DMS79 treated with DMSO at 0.1 percent for 48 hours (cell line): ENCODE measurements around the gene ZSWIM4.
"Not testable (repeated sequence)": the region's sequence is repeated elsewhere in the genome, so short reads cannot be mapped to it uniquely, and the experiment has no call there.

Source experiments
- DNase-seq: peaks from one replicate; lab custom pipeline; 2025; lab: John Stamatoyannopoulos, UW

Gene ZSWIM4

DNA sequence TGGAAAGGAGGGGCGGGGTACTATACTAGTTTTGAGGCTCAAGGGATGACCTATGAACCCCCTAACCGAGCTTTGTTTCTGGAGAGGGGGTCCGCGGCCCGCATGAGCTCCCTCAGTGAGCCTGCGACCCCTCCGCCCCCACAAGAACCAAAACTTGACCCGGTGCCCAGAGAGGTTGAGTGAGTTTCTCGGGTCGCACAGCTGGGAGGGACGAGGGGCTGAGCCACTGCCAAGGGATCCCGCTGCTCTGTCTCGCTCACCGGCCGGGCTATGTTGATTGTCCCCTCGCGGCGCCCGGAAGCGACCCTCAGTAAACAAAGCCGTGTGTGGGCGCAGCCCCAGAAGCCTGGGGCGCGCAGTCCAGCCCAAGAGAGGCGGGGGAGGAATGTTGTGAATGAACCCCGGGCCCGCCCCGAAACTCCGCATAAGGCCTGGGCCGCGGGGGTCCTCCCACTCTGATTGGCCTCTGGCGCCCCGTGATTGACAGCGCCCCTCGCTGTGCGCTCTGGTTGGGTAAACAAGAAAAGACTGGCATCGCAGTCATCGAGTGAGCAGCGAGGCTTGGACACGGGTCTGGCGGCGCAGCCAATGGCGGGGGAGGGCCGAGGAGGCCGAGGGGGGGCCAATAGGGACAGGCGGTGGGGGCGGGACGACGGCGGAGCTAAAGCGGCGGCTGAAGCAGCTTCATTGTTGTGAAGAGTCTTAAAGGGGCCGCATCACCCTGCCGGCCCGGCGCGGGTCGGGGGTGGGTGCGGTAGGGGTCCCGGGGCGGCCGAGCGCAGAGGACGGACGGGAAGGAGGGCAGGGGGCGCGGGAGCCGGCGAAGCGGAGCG, at the start of gene ZSWIM4:
Gene ZSWIM4, plus strand, starts transcription at position 687 of the 833 bp plus-strand sequence. CDS start 206 bp downstream, outside the sequence.
- peak; percentile 97 for DNase-seq

DNA sequence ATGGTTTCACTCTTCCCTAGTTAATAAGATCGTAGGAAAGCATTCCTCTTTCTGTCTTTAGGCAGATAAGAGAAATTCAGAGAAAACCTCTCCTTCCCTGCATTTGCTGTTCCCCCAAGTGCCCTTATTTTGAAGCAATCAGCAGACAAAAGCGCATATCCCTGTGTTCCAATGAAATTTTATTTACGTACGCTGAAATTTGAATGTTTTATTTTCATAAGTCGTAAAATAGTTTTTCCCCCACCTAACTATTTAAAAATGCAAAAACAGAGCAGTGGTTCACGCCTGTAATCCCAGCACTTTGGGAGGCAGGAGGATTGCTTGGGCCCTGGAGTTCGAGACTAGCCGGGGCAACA, 48.2 kb upstream of the ZSWIM4 start:
- no peak for DNase-seq

DNA sequence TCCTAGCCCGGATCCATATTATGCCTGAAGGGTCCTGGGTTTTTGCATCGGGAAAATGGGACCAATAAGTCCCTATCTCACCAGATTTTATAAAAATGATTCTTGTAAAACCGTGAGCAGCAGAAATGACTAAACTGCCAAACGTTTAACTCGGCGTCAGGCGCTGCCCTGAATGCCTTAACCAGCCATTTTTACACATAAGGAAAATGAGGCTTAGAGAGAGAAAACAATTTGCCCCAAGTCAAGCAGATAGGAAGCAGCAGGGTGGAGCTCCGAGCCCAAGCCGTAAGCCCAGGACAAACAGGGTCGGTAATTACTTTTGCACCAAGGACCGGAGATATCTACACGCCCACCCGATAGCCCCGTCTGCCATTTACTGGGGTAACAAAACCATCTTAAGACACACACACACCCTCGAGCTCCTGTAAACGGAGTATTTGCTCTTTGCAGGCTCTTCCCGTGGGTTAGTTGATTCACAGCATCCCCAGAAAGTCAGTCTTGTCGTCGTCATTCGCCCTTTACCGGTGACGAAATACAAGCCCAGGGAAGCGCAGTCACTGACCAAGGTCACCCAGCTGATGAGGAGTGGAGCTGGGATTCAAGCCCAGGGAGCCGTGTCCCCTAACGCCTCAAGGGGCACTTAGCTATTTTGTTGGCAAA, 46.9 kb upstream of the ZSWIM4 start:
- peak; percentile 18 for DNase-seq

DNA sequence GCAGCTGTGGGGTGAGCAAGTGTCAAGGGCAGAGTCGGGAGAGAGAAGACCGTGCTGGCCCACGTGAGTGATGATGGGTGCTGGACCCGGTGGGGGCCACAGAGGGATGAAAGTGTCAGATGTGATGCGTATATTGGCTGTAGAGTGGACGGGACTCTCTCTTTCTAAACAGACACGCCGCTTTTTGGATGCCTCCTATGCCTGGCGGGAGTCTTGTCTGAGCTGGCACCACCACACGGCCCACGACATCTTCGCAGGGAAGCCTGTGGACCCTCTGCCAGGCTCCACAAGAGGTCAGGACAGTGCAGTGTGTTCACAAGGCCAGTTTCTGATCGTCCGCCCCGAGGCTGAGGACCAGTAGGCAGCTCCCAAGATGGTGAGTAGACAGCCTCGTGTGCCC, 43.8 kb upstream of the ZSWIM4 start:
- DNase-seq, result no peak

DNA sequence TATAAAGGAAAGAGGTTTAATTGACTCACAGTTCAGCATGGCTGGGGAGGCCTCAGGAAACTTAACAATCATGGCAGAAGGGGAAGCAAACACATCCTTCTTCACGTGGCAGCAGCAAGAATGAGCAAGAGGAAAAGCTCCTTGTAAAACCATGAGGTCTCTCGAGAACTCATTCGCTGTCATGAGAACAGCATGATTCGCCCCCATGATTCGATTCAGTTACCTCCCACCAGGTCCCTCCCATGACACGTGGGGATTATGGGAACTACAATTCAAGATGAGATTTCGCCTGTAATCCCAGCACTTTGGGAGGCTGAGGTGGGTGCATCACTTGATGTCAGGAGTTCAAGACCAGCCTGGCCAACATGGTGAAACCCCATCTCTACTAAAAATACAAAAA, 41.6 kb upstream of the ZSWIM4 start:
- not testable (repeated sequence) for DNase-seq

DNA sequence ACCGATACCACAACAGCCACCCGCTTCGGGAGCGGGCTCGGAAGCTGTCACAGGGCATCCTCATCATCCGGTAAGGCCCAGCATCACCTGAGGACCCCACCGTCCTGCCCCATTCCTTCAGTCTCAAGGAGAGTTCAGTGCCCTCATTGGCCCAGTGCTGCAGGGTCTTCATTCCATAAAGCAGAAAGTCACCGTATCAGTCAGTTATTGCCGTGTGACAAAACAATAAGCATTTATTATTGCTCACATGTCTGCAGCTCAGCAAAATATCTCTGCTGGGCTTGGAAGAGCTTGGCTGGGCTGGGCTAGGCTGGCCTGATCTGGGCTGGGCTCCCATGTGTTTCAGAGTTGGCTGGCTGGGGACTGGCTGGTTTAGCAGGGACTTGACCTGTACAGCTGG, 39.0 kb upstream of the ZSWIM4 start:
- DNase-seq, result no peak

DNA sequence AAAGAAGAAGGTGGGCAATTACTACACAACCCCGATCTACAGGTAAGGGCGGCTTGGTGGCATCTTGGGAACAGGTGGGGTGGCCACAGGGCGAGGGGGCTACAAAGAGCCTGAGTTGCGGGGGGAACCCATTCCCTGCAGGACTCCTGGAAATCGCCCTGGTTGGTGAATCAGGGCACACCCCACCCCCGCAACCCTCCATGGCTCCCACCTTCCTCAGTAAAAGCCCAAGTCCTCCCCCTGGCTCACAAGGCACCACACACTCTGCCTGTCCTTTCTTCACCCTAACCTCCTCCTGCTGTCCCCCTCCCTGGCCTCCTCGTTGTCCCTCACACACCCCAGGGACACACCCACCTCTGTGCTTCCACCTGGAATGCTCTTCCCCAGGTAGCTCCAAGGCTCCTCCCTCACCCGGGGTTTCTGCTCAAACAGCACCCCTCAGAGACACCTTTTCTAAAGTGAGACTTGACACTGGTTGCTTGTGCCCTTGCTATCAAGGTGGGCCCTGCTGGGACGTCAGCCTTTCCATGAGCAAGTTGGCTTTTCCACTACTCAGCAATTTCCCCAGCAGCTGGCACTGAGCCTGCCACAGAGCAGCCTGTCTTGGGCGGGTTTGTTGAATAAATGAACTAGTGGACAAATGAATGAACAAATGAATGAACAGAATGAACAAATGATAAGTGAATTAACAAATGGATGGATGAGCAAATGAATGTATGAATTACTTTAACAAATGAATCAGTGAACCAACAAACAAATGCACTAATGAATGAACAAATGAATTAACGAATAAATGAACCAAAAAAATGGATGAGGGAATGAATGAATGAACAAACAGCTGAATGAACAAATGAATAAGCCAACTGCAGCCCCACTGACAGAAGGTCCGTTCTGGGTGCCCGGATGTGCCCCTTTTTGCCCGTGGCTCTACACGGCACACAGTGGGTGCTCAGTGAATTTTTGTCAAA, 37.2 kb upstream of the ZSWIM4 start:
- no peak for DNase-seq

DNA sequence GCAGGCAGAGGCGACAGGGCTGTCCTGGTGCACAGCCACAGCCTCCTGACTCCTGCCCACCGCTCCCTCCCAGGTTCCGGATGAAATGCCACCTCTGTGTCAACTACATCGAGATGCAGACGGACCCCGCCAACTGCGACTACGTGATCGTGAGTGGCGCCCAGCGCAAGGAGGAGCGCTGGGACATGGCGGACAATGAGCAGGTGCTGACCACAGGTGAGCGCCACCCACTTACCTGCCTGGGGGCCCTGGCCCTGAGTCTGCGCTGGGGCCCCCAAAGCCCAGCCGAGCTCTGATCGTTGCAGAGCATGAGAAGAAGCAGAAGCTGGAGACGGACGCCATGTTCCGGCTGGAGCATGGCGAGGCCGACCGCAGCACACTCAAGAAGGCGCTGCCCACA, 36.4 kb upstream of the ZSWIM4 start:
- DNase-seq, result no peak

DNA sequence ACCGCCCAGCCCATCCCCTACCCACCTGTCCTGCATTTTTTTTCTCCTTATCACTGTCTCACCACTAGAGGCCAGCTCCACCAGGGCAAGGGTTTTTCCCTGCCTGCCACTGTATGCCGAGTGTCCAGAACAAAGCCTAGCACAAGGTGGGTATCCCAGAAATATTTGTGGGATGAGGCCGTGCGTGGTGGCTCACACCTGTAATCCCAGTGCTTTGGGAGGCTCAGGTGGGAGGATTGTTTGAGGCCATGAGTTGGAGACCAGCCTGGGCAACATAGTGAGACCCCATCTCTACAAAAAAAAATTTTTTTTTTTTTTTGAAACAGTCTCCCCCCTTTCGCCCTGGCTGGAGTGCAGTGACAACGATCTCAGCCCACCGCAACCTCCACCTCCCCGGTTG, 33.8 kb upstream of the ZSWIM4 start:
- DNase-seq, result no peak

DNA sequence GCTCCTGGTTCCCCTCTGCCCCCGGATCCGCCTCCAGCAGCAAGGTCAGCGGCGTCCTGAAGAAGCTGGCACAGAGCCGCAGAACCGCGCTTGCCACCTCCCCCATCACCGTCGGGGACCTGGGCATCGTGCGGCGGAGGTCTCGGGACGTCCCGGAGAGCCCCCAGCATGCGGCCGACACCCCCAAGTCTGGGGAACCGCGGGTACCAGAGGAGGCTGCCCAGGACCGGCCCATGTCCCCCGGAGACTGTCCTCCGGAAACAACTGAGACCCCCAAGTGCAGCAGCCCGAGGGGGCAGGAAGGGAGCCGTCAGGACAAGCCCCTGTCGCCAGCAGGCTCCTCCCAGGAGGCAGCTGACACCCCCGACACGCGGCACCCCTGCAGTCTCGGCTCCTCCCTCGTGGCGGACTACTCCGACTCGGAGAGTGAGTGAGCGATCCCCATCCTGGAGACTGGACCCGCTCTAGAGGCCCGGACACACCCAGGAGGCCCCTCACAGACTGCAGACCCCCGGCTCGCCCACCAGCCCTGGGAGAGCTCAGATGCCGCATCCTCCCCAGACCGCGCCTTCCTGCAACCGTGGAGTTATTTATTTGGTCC, 32.5 kb upstream of the ZSWIM4 start:
- DNase-seq, result no peak

DNA sequence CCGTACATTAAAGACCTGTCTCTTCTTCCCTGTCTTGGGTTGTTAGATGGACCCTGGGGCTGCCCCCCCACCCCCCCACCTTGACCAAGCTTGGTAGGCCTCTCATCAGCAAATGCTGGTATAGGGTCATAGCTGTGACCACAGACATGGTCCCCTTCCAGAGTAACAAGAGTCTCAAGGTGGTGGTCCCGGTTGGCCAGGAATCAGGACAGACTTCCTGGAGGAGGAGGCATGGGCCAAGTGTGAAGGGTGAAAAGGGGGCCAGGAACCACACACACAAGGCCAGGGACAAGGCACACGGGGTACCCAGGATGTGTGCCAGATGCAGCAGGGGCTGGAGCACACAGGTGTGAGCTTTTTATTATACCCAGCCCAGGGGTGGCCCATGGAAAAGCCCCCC, 32.0 kb upstream of the ZSWIM4 start:
- DNase-seq, result no peak

DNA sequence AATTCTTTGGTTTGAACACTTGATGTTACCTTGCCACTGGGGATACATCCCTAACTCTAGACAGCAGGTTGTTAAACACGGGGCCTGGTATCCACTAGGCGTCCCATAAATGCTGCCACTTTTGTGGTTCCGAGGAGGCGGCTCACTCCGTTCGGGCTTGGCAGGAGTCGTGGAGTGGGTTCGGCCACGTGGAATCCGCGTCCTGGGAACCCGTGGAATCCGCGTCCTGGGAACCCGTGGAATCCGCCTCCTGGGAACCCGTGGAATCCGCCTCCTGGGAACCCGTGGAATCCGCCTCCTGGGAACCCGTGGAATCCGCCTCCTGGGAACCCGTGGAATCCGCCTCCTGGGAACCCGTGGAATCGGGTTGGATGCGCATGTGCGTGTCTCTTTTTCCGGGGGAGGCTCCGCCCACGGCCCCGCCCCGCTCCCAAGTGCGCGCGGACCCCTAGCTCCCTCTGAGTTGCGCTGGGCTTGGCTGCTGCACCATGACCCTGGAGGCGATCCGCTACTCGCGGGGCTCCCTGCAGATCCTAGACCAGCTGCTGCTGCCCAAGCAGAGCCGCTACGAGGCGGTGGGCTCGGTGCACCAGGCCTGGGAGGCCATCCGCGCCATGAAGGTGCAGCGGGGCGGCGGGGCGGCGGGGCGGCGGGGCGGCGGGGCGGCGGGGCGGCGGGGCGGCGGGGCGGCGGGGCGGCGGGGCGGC, 31.0 kb upstream of the ZSWIM4 start, which contains the start of gene MRI1:
Gene MRI1, plus strand, starts transcription at position 422 of the 707 bp plus-strand sequence. Its CDS starts 67 bp downstream, at position 489.
- DNase-seq, result peak; percentile 46

DNA sequence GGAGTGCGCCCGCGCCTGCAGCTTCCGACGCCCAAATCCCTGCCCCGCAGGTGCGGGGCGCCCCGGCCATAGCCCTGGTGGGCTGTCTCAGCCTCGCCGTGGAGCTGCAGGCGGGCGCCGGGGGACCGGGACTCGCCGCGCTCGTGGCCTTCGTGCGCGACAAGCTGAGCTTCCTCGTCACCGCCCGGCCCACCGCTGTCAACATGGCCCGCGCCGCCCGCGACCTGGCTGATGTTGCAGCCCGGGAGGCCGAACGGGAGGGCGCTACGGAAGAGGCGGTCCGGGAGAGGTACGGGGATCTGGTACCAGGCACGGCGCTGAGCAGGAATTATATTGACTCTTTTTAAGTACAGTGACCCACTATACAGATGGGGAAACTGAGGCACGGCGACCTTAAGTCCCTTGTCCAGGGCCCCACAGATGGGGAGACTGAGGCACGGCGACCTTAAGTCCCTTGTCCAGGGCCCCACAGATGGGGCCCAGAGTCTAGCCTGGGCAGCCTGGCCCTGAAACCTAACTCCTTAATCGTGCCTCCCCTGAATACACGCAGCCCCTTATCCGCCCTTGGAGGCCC, 30.3 kb upstream of the ZSWIM4 start:
- DNase-seq, result no peak

DNA sequence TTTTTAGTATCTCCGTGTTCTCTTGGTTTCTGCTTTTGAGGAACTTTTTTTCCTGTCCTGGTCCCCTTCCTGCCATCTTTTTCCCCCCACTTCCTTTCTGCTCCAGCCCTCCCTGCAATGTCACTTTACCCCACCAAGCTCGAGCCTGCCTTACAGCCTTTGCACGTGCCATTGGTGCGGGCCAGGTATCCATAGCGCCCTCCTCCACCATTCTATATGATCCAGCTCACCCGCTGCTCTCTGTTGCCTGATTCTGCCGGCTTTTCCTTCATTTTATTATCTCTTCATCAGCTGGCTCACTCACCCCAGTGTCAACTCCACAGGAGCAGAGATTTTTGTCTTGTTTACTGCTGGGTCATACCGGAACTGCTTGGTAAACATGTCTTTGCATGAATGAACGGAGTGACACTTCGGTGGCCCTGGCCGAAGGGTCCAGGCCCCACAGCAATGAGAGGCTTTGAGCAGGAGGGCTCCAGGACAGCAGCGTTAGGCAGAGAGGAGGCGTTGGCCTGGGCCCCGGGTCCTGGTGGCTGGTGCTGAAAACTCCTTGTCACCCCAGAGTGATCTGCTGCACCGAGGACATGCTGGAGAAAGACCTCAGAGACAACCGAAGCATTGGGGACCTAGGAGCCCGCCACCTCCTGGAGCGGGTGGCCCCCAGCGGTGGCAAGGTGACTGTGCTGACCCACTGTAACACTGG, 29.7 kb upstream of the ZSWIM4 start:
- DNase-seq, result no peak

DNA sequence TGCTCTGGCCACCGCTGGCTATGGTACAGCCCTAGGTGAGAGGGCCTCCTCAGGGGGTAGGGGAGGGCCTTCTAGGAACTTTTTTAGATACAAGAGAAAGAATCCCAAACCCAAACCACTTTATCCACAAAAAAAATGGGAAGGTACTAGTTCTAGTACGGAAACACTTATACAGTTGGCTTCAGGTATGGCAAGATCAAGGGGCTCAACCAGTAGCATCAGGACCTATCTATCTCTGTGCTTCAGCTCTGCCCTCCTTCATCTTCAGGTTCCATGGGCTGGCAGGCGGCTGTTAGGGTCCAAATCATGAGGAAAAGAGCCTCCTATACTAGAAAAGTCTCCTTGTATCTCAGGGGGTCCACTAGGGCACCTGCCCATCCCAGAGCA, 29.2 kb upstream of the ZSWIM4 start:
- no peak for DNase-seq

DNA sequence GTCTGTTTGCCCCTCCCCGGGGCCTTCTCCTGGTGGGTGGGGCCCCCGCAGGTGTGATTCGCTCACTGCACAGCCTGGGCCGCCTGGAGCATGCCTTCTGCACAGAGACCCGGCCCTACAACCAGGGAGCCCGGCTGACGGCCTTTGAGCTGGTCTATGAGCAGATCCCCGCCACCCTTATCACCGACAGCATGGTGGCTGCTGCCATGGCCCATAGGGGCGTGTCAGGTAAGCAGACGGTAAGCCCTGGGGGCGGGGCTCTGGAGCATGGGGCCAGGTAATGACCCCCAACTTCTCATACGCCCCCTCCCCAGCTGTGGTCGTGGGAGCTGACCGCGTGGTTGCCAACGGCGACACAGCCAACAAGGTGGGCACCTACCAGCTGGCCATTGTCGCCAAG, 26.7 kb upstream of the ZSWIM4 start:
- DNase-seq, result no peak

DNA sequence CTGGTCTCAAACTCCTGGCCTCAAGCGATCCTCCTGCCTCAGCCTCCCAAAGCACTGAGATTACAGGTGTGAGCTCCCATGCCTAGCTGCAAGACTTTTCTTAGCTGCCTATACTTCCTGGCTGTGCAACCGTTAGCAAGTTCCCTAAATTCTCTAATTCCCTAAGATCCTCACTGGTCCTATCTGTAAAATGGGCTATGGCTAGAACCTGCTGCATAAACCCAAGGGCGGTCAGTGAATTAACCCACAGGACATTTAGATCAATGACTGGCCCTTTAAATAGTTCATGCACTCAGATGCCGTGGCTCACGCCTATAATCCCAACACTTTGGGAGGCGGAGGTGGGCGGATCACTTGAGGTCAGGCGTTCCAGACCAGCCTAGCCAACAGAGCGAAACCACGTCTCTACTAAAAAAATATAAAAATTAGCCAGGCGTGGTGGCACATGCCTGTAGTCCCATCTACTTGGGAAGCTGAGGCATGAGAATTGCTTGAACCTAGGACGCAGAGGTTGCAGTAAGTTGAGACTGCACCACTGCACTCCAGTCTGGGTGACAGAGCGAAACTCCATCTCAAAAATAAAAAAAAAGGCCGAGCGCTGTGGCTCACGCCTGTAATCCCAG, 25.1 kb upstream of the ZSWIM4 start:
- no peak for DNase-seq

DNA sequence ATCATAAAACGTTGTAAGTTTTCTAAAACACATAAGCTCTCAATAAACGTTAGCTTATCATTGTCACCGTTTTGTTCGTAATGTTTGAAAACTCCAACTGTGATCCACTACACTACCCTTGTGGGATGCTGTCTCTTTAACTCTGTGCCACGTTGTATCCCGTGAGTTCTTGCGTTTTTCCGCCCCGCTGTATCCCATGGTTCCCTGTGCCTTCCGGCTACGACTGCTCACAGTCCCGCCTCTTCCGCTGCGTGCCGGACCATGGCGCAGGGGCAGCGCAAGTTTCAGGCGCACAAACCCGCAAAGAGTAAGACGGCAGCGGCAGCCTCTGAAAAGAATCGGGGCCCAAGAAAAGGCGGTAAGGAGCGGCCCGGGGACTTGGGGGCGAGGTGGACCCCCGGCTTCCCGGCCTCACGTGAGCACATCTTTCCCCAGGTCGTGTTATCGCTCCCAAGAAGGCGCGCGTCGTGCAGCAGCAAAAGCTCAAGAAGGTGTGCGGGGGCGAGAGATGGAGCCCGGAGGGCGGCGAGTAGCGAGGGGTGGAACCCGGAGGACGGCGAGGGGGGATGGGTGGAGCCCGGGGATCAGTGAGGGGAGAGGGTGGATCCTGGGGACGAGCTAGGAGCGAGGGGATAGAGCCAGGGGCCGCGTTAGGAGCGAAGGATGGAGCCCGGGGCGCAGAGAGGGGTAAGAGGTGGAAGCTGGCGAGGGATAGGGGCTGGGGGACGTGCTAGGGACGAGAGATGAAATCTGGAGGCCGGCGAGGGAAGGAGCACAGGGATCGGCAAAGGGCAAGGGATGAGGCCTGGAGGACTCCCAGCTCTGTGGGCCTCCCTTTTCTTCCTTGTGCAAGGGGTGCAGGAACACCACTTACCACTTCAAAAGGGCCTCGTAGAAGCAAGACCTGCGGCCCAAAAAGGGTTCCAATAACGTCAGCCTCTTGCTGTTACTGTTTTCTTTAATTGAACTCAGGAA, 20.7 kb upstream of the ZSWIM4 start, which contains the start of gene C19orf53:
Gene C19orf53, plus strand, starts transcription at position 240 of the 975 bp plus-strand sequence. Its CDS starts 22 bp downstream, at position 262.
- peak; percentile 90 for DNase-seq
